HEK293 (cell line): Measurements from ENCODE around the gene FAM98C.
"Not testable (repeated sequence)": the region's sequence is repeated elsewhere in the genome, so short reads cannot be mapped to it uniquely, and the experiment has no call there.

Experiments
- CTCF ChIA-PET: fragments of 350-600 bp; formaldehyde crosslinking; extraction: SDS; loops from one replicate; lab custom pipeline; 2021; ENCODE audit warnings: antibody characterized with exemption; lab: Yijun Ruan, JAX
- POLR2A ChIA-PET: fragments of 300-600 bp; formaldehyde crosslinking; extraction: SDS; loops from one replicate; lab custom pipeline; 2020; ENCODE audit warnings: antibody characterized with exemption, inconsistent platforms; lab: Yijun Ruan, JAX
- H3K27ac ChIP-seq: fragments of 200-500 bp; sonication (Bioruptor generic); 2 replicates; pipeline ENCODE4 v1.5.1; 2014; ENCODE audit warnings: low read depth, low read length, control low read depth, inconsistent platforms; ENCODE audit errors: extremely low read depth
- H3K36me3 ChIP-seq, 2 experiments: fragments of 200-500 bp in 1 of 2; sonication (Bioruptor generic) in 1 of 2; 1 replicate in 1 of 2; 2 replicates in 1 of 2; pipeline ENCODE4 v1.5.1; 2014 to 2017; ENCODE audit warnings: inconsistent platforms in 2 of 2, low read length in 2 of 2; ENCODE audit not compliant: control insufficient read depth in 2 of 2, insufficient read depth in 1 of 2
- H3K4me1 ChIP-seq: fragments of 200-500 bp; sonication (Bioruptor generic); 2 replicates; pipeline ENCODE4 v1.5.1; 2014; ENCODE audit warnings: mild to moderate bottlenecking, low read length, inconsistent platforms; ENCODE audit not compliant: control insufficient read depth, insufficient read depth
- H3K4me3 ChIP-seq: 2 replicates; pipeline ENCODE4 v1.5.1; 2011; ENCODE audit warnings: low read depth, mild to moderate bottlenecking, control low read depth, low read length, moderate library complexity
- H3K9me3 ChIP-seq: fragments of 200-500 bp; sonication (Bioruptor generic); 2 replicates; pipeline ENCODE4 v1.5.1; 2014; ENCODE audit warnings: low read depth, low read length, inconsistent platforms; ENCODE audit not compliant: control insufficient read depth, insufficient read depth
- GLI4 ChIP-seq: fragments of 450-650 bp; formaldehyde crosslinking; IDR thresholded peaks from 2 replicates; pipeline ENCODE4 v1.5.1; 2016; ENCODE audit warnings: missing biosample characterization, missing genetic modification characterization
- GLIS2 ChIP-seq: fragments of 450-650 bp; formaldehyde crosslinking; IDR thresholded peaks from 2 replicates; pipeline ENCODE4 v1.5.1; 2016; ENCODE audit warnings: missing biosample characterization, missing genetic modification characterization
- MZF1 ChIP-seq: fragments of 450-650 bp; formaldehyde crosslinking; IDR thresholded peaks from 2 replicates; pipeline ENCODE4 v1.5.1; 2017; ENCODE audit warnings: missing biosample characterization, missing genetic modification characterization, borderline replicate concordance
- SP3 ChIP-seq: fragments of 450-650 bp; formaldehyde crosslinking; IDR thresholded peaks from 2 replicates; pipeline ENCODE4 v1.5.1; 2016; ENCODE audit warnings: missing biosample characterization, missing genetic modification characterization
- WT1 ChIP-seq: fragments of 450-650 bp; formaldehyde crosslinking; IDR thresholded peaks from 2 replicates; pipeline ENCODE4 v1.5.1; 2016; ENCODE audit warnings: missing biosample characterization, missing genetic modification characterization
- ZFHX2 ChIP-seq: fragments of 450-650 bp; formaldehyde crosslinking; conservative IDR thresholded peaks from 2 replicates; pipeline ENCODE4 v1.5.1; 2016; ENCODE audit warnings: missing biosample characterization, missing genetic modification characterization
- ZIC2 ChIP-seq: fragments of 450-650 bp; formaldehyde crosslinking; IDR thresholded peaks from 2 replicates; pipeline ENCODE4 v1.5.1; 2016; ENCODE audit warnings: missing biosample characterization, missing genetic modification characterization
- ZNF16 ChIP-seq: fragments of 450-650 bp; formaldehyde crosslinking; IDR thresholded peaks from 2 replicates; pipeline ENCODE4 v1.5.1; 2016; ENCODE audit warnings: low read depth, missing biosample characterization, missing genetic modification characterization
- ZNF169 ChIP-seq: fragments of 450-650 bp; formaldehyde crosslinking; IDR thresholded peaks from 2 replicates; pipeline ENCODE4 v1.5.1; 2016; ENCODE audit warnings: missing biosample characterization, missing genetic modification characterization
- ZNF24 ChIP-seq: fragments of 450-650 bp; formaldehyde crosslinking; IDR thresholded peaks from 2 replicates; pipeline ENCODE4 v1.5.1; 2016; ENCODE audit warnings: missing biosample characterization, missing genetic modification characterization
- ZNF391 ChIP-seq: fragments of 450-650 bp; formaldehyde crosslinking; IDR thresholded peaks from 2 replicates; pipeline ENCODE4 v1.5.1; 2016; ENCODE audit warnings: low read depth, missing biosample characterization, missing genetic modification characterization, borderline replicate concordance
- ZNF544 ChIP-seq: fragments of 450-650 bp; formaldehyde crosslinking; IDR thresholded peaks from 2 replicates; pipeline ENCODE4 v1.5.0; 2017; ENCODE audit warnings: missing biosample characterization, missing genetic modification characterization
- TF ChIP-seq, protein P1 (sequence below): fragments of 450-650 bp; formaldehyde crosslinking; IDR thresholded peaks from 2 replicates; pipeline ENCODE4 v1.5.1; 2016; ENCODE audit warnings: missing biosample characterization, missing genetic modification characterization
- TF ChIP-seq, protein P2 (sequence below): fragments of 450-650 bp; formaldehyde crosslinking; IDR thresholded peaks from 2 replicates; pipeline ENCODE4 v1.5.1; 2016; ENCODE audit warnings: missing biosample characterization, missing genetic modification characterization, borderline replicate concordance
- TF ChIP-seq, protein P3 (sequence below): fragments of 450-650 bp; IDR thresholded peaks from 2 replicates; pipeline ENCODE4 v1.5.1; 2018; ENCODE audit warnings: missing biosample characterization, missing genetic modification characterization

The FAM98C gene

DNA sequence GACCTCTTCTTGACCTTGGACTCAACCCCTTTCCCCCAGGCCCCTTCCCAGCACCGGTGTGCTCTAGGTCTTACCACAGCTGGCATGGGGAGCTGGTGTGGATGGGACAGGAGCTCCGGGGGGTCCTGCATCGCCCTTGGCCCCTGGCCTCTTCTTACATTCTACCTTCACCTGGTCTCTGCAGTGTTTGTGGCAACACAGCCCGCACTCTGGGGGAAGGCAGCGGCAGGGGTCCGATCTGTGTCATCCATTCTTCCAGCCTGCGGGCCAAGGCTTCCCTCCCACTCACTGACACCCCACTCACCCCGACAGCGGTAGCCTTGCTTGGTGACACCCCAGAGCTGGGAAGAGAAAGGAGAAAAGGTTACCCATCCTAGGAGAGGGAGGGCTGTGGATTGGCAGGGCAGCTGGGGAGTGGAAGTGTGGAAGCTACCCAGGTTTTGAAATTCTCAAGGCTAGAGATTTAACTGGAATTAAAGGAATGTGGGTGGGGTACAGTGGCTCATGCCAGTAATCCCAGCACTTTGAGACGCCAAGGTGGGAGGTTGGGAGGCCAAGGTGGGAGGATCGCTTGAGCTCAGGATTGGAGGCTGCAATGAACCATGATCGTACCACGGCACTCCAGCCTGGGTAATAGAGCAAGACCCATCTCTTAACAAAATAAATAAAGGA, 8.3 kb downstream of the FAM98C start (continued):
- TF ChIP-seq, protein P1, sequence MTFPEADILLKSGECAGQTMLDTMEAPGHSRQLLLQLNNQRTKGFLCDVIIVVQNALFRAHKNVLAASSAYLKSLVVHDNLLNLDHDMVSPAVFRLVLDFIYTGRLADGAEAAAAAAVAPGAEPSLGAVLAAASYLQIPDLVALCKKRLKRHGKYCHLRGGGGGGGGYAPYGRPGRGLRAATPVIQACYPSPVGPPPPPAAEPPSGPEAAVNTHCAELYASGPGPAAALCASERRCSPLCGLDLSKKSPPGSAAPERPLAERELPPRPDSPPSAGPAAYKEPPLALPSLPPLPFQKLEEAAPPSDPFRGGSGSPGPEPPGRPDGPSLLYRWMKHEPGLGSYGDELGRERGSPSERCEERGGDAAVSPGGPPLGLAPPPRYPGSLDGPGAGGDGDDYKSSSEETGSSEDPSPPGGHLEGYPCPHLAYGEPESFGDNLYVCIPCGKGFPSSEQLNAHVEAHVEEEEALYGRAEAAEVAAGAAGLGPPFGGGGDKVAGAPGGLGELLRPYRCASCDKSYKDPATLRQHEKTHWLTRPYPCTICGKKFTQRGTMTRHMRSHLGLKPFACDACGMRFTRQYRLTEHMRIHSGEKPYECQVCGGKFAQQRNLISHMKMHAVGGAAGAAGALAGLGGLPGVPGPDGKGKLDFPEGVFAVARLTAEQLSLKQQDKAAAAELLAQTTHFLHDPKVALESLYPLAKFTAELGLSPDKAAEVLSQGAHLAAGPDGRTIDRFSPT: no peak
- TF ChIP-seq WT1 (tag by site-specific recombination): no peak
- no peak for TF ChIP-seq ZNF16
- no peak for TF ChIP-seq ZNF391
- TF ChIP-seq GLIS2: peak; percentile 27; the same call in 1 of the 2 replicates
- TF ChIP-seq ZNF544 (tag by site-specific recombination): no peak
- peak; percentile 34 for TF ChIP-seq ZFHX2 (tag by site-specific recombination)
- TF ChIP-seq GLI4 (tag by site-specific recombination): no peak
- TF ChIP-seq ZIC2 (tag by site-specific recombination): no peak

GRCh38 chr19:38411898-38412297, 9.0 kb downstream of the FAM98C start:
- H3K27ac ChIP-seq, H3K4me1 ChIP-seq, H3K4me3 ChIP-seq, H3K9me3 ChIP-seq: not testable (repeated sequence)
- POLR2A ChIA-PET: interaction anchor here (1.3 to 1.4 kb wide), 2 partner anchors 9 to 24 kb away, joined by 4 to 5 read pairs; partner anchors contain the start of genes FAM98C and GGN
- CTCF ChIA-PET: interaction anchor here (1.0 to 3.0 kb wide), 2 partner anchors 8 to 76 kb away, joined by 3 to 32 read pairs; partner anchors contain the start of genes CATSPERG and FAM98C
- peaks cover 3 to 17% of the 10 kb centered on the region in 2 experiments; a peak in 2 of 3 replicates for H3K36me3 ChIP-seq

- Histone ChIP-seq H3K36me3 (peaks cover 0 to 12% of the 10 kb centered on the region in 2 experiments; a peak in 1 of 3 replicates), H3K27ac (no peak overlapping the region), H3K4me3 (no peak overlapping the region), H3K9me3 (no peaks in the 10 kb centered on the region), H3K4me1 (peaks cover 3% of the 10 kb centered on the region; the same call in 1 of the 2 replicates)
- CTCF ChIA-PET: interaction anchor here (1.0 to 3.0 kb wide), 2 partner anchors 9 to 77 kb away, joined by 3 to 32 read pairs; partner anchors contain the start of genes CATSPERG and FAM98C
- TF ChIP-seq ZNF169 (tag by site-specific recombination): no peak
- TF ChIP-seq, protein P2, sequence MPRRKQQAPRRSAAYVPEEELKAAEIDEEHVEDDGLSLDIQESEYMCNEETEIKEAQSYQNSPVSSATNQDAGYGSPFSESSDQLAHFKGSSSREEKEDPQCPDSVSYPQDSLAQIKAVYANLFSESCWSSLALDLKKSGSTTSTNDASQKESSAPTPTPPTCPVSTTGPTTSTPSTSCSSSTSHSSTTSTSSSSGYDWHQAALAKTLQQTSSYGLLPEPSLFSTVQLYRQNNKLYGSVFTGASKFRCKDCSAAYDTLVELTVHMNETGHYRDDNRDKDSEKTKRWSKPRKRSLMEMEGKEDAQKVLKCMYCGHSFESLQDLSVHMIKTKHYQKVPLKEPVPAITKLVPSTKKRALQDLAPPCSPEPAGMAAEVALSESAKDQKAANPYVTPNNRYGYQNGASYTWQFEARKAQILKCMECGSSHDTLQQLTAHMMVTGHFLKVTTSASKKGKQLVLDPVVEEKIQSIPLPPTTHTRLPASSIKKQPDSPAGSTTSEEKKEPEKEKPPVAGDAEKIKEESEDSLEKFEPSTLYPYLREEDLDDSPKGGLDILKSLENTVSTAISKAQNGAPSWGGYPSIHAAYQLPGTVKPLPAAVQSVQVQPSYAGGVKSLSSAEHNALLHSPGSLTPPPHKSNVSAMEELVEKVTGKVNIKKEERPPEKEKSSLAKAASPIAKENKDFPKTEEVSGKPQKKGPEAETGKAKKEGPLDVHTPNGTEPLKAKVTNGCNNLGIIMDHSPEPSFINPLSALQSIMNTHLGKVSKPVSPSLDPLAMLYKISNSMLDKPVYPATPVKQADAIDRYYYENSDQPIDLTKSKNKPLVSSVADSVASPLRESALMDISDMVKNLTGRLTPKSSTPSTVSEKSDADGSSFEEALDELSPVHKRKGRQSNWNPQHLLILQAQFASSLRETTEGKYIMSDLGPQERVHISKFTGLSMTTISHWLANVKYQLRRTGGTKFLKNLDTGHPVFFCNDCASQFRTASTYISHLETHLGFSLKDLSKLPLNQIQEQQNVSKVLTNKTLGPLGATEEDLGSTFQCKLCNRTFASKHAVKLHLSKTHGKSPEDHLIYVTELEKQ (tag by site-specific recombination): no peak
- TF ChIP-seq, protein P3, sequence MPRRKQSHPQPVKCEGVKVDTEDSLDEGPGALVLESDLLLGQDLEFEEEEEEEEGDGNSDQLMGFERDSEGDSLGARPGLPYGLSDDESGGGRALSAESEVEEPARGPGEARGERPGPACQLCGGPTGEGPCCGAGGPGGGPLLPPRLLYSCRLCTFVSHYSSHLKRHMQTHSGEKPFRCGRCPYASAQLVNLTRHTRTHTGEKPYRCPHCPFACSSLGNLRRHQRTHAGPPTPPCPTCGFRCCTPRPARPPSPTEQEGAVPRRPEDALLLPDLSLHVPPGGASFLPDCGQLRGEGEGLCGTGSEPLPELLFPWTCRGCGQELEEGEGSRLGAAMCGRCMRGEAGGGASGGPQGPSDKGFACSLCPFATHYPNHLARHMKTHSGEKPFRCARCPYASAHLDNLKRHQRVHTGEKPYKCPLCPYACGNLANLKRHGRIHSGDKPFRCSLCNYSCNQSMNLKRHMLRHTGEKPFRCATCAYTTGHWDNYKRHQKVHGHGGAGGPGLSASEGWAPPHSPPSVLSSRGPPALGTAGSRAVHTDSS: no peak
- no peak for TF ChIP-seq SP3
- TF ChIP-seq ZNF24 (tag by site-specific recombination): no peak
- TF ChIP-seq MZF1 (tag by site-specific recombination): no peak
- POLR2A ChIA-PET: no interaction called here
Measured at GRCh38 chr19:38412491-38412890, 9.6 kb downstream of the FAM98C start.
